H1 (cell line): Measurements from ENCODE around the gene PSME3. TPM values are rescaled to one million over a fixed set of nuclear protein-coding genes. Genes with fewer than 3 reads are reported as not detected.

Experiments
- CTCF ChIA-PET: fragments of 300-600 bp; sonication (Branson Sonifier 250); formaldehyde crosslinking; loops from one replicate; lab custom pipeline; 2021; ENCODE audit not compliant: partially characterized antibody; lab: Charles Lee
- POLR2A ChIA-PET: fragments of 300-600 bp; sonication (Branson Sonifier 250); formaldehyde crosslinking; loops from one replicate; lab custom pipeline; 2021; ENCODE audit warnings: inconsistent platforms; ENCODE audit not compliant: partially characterized antibody; lab: Charles Lee
- DNase-seq, 2 experiments: peaks; one replicate each; pipeline versions ENCODE4 v3.0.0 to v3.0.0-alpha.2; 2010 to 2022; ENCODE audit warnings: low spot score in 2 of 2, low read depth in 1 of 2, mixed read lengths in 1 of 2
- FAIRE-seq: peaks from 2 replicates; lab custom pipeline; 2011; peaks lifted over from hg19 to GRCh38; lab: Jason Lieb, UNC
- H2AFZ ChIP-seq: 2 replicates; pipeline ENCODE4 v1.8.1; 2012; ENCODE audit warnings: low read length, inconsistent platforms
- H2AK5ac ChIP-seq: 2 replicates; pipeline ENCODE4 v1.6.1; 2013; ENCODE audit warnings: low read depth, low read length
- H2BK120ac ChIP-seq: replicated peaks from 2 replicates; pipeline ENCODE3; 2013; ENCODE audit warnings: low read depth, low read length, inconsistent platforms
- H2BK12ac ChIP-seq: 2 replicates; pipeline ENCODE4 v1.6.1; 2013; ENCODE audit warnings: low read depth, low read length
- H2BK15ac ChIP-seq: 2 replicates; pipeline ENCODE4 v1.6.1; 2013; ENCODE audit warnings: low read length
- H2BK20ac ChIP-seq: 2 replicates; pipeline ENCODE4 v1.6.1; 2013; ENCODE audit warnings: low read length
- H2BK5ac ChIP-seq: 2 replicates; pipeline ENCODE4 v1.6.1; 2013; ENCODE audit warnings: low read depth, low read length
- H3K14ac ChIP-seq: 2 replicates; pipeline ENCODE4 v1.6.1; 2013; ENCODE audit warnings: inconsistent platforms; ENCODE audit not compliant: insufficient read length
- H3K18ac ChIP-seq: 2 replicates; pipeline ENCODE4 v1.6.1; 2013; ENCODE audit warnings: low read length; ENCODE audit errors: extremely low read depth
- H3K23ac ChIP-seq: 2 replicates; pipeline ENCODE4 v1.6.1; 2013; ENCODE audit warnings: inconsistent platforms; ENCODE audit not compliant: insufficient read length
- H3K23me2 ChIP-seq: 2 replicates; pipeline ENCODE4 v1.6.1; 2013; ENCODE audit warnings: low read depth, low read length
- H3K27ac ChIP-seq: 2 replicates; pipeline ENCODE4 v1.6.1; 2011; ENCODE audit warnings: low read depth, low read length, inconsistent platforms
- H3K27me3 ChIP-seq, 4 experiments: replicated peaks in 1 of 4; 1 replicate in 1 of 4; 2 replicates in 3 of 4; pipeline versions ENCODE4 v1.6.1 to v1.8.1; 2011 to 2013; ENCODE audit warnings: low read length in 3 of 4, mild to moderate bottlenecking in 3 of 4, inconsistent platforms in 2 of 4, mixed read lengths in 2 of 4, moderate library complexity in 1 of 4; ENCODE audit not compliant: control insufficient read depth in 3 of 4, insufficient read depth in 3 of 4; ENCODE audit errors: extremely low read depth in 1 of 4
- H3K36me3 ChIP-seq, 4 experiments: 2 replicates each; pipeline versions ENCODE4 v1.6.1 to v1.8.1; 2011 to 2013; ENCODE audit warnings: mild to moderate bottlenecking in 4 of 4, low read length in 3 of 4, moderate library complexity in 2 of 4, control low read depth in 1 of 4, inconsistent platforms in 1 of 4; ENCODE audit not compliant: insufficient read depth in 4 of 4, control insufficient read depth in 2 of 4
- H3K4ac ChIP-seq: replicated peaks from 2 replicates; pipeline ENCODE3; 2013; ENCODE audit warnings: low read length, low read depth, mixed read lengths, inconsistent platforms; ENCODE audit not compliant: insufficient read length
- H3K4me1 ChIP-seq, 4 experiments: replicated peaks in 1 of 4; 1 replicate in 1 of 4; 2 replicates in 3 of 4; pipeline versions ENCODE4 v1.6.1 to v1.8.1; 2011 to 2013; ENCODE audit warnings: low read length in 3 of 4, inconsistent platforms in 2 of 4, mixed read lengths in 1 of 4; ENCODE audit not compliant: insufficient read depth in 4 of 4, control insufficient read depth in 3 of 4
- H3K4me2 ChIP-seq, 2 experiments: 2 replicates each; pipeline versions ENCODE4 v1.6.1 to v1.8.1; 2011 to 2013; ENCODE audit warnings: low read depth in 2 of 2, low read length in 2 of 2, control low read depth in 1 of 2, inconsistent platforms in 1 of 2, mild to moderate bottlenecking in 1 of 2; ENCODE audit not compliant: insufficient read depth in 1 of 2
- H3K4me3 ChIP-seq, 4 experiments: fragments of 200-600, 300-600 bp in 1 of 4; sonication (generic), shearing (Covaris generic), sonication (Bioruptor Twin) in 1 of 4; 2 replicates each; pipeline versions ENCODE4 v1.5.1 to v1.8.1; 2011 to 2016; ENCODE audit warnings: low read length in 4 of 4, low read depth in 3 of 4, control low read depth in 2 of 4, inconsistent platforms in 2 of 4, mild to moderate bottlenecking in 2 of 4, mixed read lengths in 1 of 4, moderate library complexity in 1 of 4; ENCODE audit not compliant: insufficient read depth in 2 of 4; ENCODE audit errors: extremely low read depth in 1 of 4
- H3K56ac ChIP-seq: replicated peaks from 2 replicates; pipeline ENCODE3; 2013; ENCODE audit warnings: low read depth, mild to moderate bottlenecking, mixed read lengths, low read length, inconsistent platforms; ENCODE audit not compliant: insufficient read length
- H3K79me1 ChIP-seq: 2 replicates; pipeline ENCODE4 v1.6.1; 2013; ENCODE audit warnings: low read depth, low read length, control low read depth
- H3K79me2 ChIP-seq, 2 experiments: 2 replicates each; pipeline versions ENCODE4 v1.6.1 to v1.8.1; 2012 to 2013; ENCODE audit warnings: low read length in 2 of 2, mild to moderate bottlenecking in 2 of 2, inconsistent platforms in 1 of 2; ENCODE audit not compliant: insufficient read depth in 2 of 2, control insufficient read depth in 1 of 2
- H3K9ac ChIP-seq, 4 experiments: replicated peaks in 1 of 4; 1 replicate in 1 of 4; 2 replicates in 3 of 4; pipeline versions ENCODE4 v1.6.1 to v1.8.1; 2011 to 2013; ENCODE audit warnings: low read depth in 3 of 4, low read length in 3 of 4, control low read depth in 2 of 4, mild to moderate bottlenecking in 2 of 4, moderate library complexity in 2 of 4, inconsistent platforms in 1 of 4; ENCODE audit errors: extremely low read depth in 1 of 4
- H3K9me3 ChIP-seq, 2 experiments: 2 replicates each; pipeline versions ENCODE4 v1.6.1 to v1.8.1; 2012 to 2013; ENCODE audit warnings: mild to moderate bottlenecking in 2 of 2, moderate library complexity in 2 of 2, control low read depth in 1 of 2, inconsistent platforms in 1 of 2, low read depth in 1 of 2, low read length in 1 of 2, mixed read lengths in 1 of 2; ENCODE audit not compliant: insufficient read depth in 2 of 2
- H4K20me1 ChIP-seq, 2 experiments: replicated peaks in 1 of 2; 2 replicates each; pipeline versions ENCODE3 to v1.8.1; 2011 to 2013; ENCODE audit warnings: inconsistent platforms in 2 of 2, low read length in 2 of 2, mild to moderate bottlenecking in 1 of 2; ENCODE audit not compliant: insufficient read depth in 2 of 2, control insufficient read depth in 1 of 2
- H4K5ac ChIP-seq: 2 replicates; pipeline ENCODE4 v1.6.1; 2013; ENCODE audit warnings: low read length, low read depth, mixed read lengths, inconsistent platforms; ENCODE audit not compliant: insufficient read length
- H4K8ac ChIP-seq: 2 replicates; pipeline ENCODE4 v1.8.0; 2013; ENCODE audit warnings: mild to moderate bottlenecking, moderate library complexity, low read length, inconsistent platforms; ENCODE audit not compliant: insufficient read depth; ENCODE audit errors: extremely low read depth
- H4K91ac ChIP-seq: replicated peaks from 2 replicates; pipeline ENCODE3; 2013; ENCODE audit warnings: low read length, mixed read lengths, inconsistent platforms; ENCODE audit not compliant: insufficient read length
- CHD1 ChIP-seq: IDR thresholded peaks from 2 replicates; pipeline ENCODE4 v1.6.1; 2012; ENCODE audit warnings: low read depth, low read length, improper control_type of control experiment
- NRF1 ChIP-seq: IDR thresholded peaks from 2 replicates; pipeline ENCODE4 v1.6.1; 2011; ENCODE audit warnings: mild to moderate bottlenecking, low read depth, low read length, improper control_type of control experiment
- RXRA ChIP-seq: IDR thresholded peaks from 2 replicates; pipeline ENCODE4 v1.6.1; 2011; ENCODE audit warnings: low read depth, mild to moderate bottlenecking, low read length, moderate library complexity; ENCODE audit not compliant: insufficient read depth
- WGBS, 2 experiments: shearing (Covaris generic) in 1 of 2; methylation state at CpG; one replicate each; pipeline versions ENCODE4 v1.1.6 to v1.1.7; 2013 to 2015; ENCODE audit warnings: low lambda C conversion rate in 2 of 2, mixed read lengths in 2 of 2, inconsistent platforms in 1 of 2, low coverage in 1 of 2, missing lambda C conversion rate in 1 of 2; ENCODE audit not compliant: insufficient replicate concordance in 2 of 2, insufficient coverage in 1 of 2, insufficient read length in 1 of 2; ENCODE audit errors: extremely low coverage in 1 of 2, missing lambda C conversion rate in 1 of 2; 5-methylcytosine and 5-hydroxymethylcytosine counted together
- polyA plus RNA-seq, 7 experiments: library from polyadenylated mRNA; depleted of rRNA in 3 of 7; stranded (reverse) in 5 of 7; unstranded in 2 of 7; fragments of >200 nt in 5 of 7; fragments of 200-250 nt in 2 of 7; gene quantifications; 1 replicate in 5 of 7; 2 replicates in 1 of 7; 4 replicates in 1 of 7; pipeline versions ENCODE4 v1.2.1 to v1.2.3, GENCODE V29; 2011 to 2013; ENCODE audit warnings: missing spikeins in 2 of 7, mixed read lengths in 2 of 7
- total RNA-seq: library from RNA; stranded (reverse); fragmentation: NEBNext Ultra II Directional; extraction: Animal tissue kit (Norgen Biotek cat#: 25700); gene quantifications from 2 replicates; pipeline ENCODE4 v1.2.1, GENCODE V29; 2021

The PSME3 gene
- total and polyA plus RNA-seq, 2 of the 8 experiments (the other 6 are each of a cell fraction or from before 2014, with no cell fraction given): 149 to 224 TPM

- Histone ChIP-seq H3K4me1 (peaks cover 0 to 3% (median 1%) of the 10 kb centered on the region in 4 experiments; a peak in 3 of 7 replicates), H2BK5ac (no peak overlapping the region), H4K91ac (no peak overlapping the region), H2BK12ac (no peak overlapping the region), H2BK20ac (no peak overlapping the region), H2AFZ (no peak overlapping the region), H3K4me2 (no peak overlapping the region), H4K20me1 (no peaks in the 10 kb centered on the region), H3K18ac (no peak overlapping the region), H3K56ac (no peak overlapping the region), H3K4ac (no peak overlapping the region), H2BK15ac (no peak overlapping the region), H4K5ac (no peak overlapping the region), H3K9me3 (peaks cover 2 to 11% of the 10 kb centered on the region in 2 experiments; a peak in 1 of 4 replicates), H3K4me3 (no peak overlapping the region), H3K27me3 (no peaks in the 10 kb centered on the region; a peak in 2 of 7 replicates), H3K23me2 (no peaks in the 10 kb centered on the region), H3K79me1 (no peaks in the 10 kb centered on the region), H3K79me2 (no peaks in the 10 kb centered on the region), H3K27ac (no peak overlapping the region), H4K8ac (no peak overlapping the region), H3K9ac (no peak overlapping the region), H3K23ac (no peak overlapping the region), H3K36me3 (no peaks in the 10 kb centered on the region), H2AK5ac (no peak overlapping the region), H2BK120ac (no peak overlapping the region), H3K14ac (no peak overlapping the region)
- TF ChIP-seq RXRA (no peak), CHD1 (no peak), NRF1 (no peak)
- CTCF ChIA-PET: interaction anchor here (0.7 to 1.2 kb wide), 2 partner anchors 30 to 33 kb away, joined by 4 to 5 read pairs; no protein-coding TSS in a partner anchor
- DNase-seq: no peak
- FAIRE-seq: no peak
- POLR2A ChIA-PET: interaction anchor here (1.1 to 1.5 kb wide), 2 partner anchors 25 to 28 kb away, joined by 4 to 7 read pairs; partner anchors contain the start of gene AOC2
- 87% methylated on average over 6 of the region's 6 CpGs; no CpG with 5 or more reads in 1 of the 2 experiments for WGBS, 2 experiments
Measured at GRCh38 chr17:42873315-42873714, 40.1 kb downstream of the PSME3 start.
